Right atrium auricular region (tissue), 2 donors: ENCODE measurements around the gene CTAG1B. TPM values are rescaled to one million over a fixed set of nuclear protein-coding genes. Genes with fewer than 3 reads are reported as not detected.
"Not testable (repeated sequence)": the region's sequence is repeated elsewhere in the genome, so short reads cannot be mapped to it uniquely, and the experiment has no call there.

ENCODE experiments used
- DNase-seq: peaks from one replicate; pipeline ENCODE4 v3.0.0-alpha.2; 2019; ENCODE audit warnings: low spot score
- H3K27ac ChIP-seq, 2 donors: fragments of 200-600 bp; sonication (generic); 1 replicate in 1 of 2; 2 replicates in 1 of 2; pipeline ENCODE4 v1.5.1; 2016 to 2019
- H3K27me3 ChIP-seq, 2 donors: fragments of 200-600 bp; sonication (generic); one replicate each; pipeline versions ENCODE4 v1.5.1 to v1.6.0; 2017 to 2019
- H3K36me3 ChIP-seq: fragments of 200-600 bp; sonication (generic); one replicate; pipeline ENCODE4 v1.5.1; 2016
- H3K4me1 ChIP-seq, 2 donors: fragments of 200-600 bp; sonication (generic); one replicate each; pipeline versions ENCODE4 v1.5.1 to v1.6.0; 2017 to 2019
- H3K4me3 ChIP-seq, 2 donors: fragments of 200-600 bp; sonication (generic); 1 replicate in 1 of 2; 2 replicates in 1 of 2; pipeline ENCODE4 v1.5.1; 2017 to 2019; ENCODE audit warnings: mild to moderate bottlenecking in 1 of 2, moderate library complexity in 1 of 2
- H3K9me3 ChIP-seq, 2 donors: fragments of 200-600 bp; sonication (generic); one replicate each; pipeline ENCODE4 v1.5.1; 2019
- CTCF ChIP-seq, 2 donors: fragments of 200-600 bp; sonication (generic); IDR thresholded peaks; one replicate each; pipeline ENCODE4 v1.5.1; 2019; ENCODE audit warnings: antibody characterized with exemption in 2 of 2
- total RNA-seq, 2 donors: library from RNA; depleted of rRNA; stranded (reverse); fragments of >200 nt; gene quantifications; one replicate each; pipeline ENCODE4 v1.1.0, GENCODE V29; 2016

The CTAG1B gene
- total RNA-seq, 2 donors from 2014 or later, result not detected

- no peak for TF ChIP-seq CTCF (IDR thresholded peaks at IDR 0.05)
- Histone ChIP-seq H3K4me1 (no peaks in the 10 kb centered on the region), H3K27me3 (no peaks in the 10 kb centered on the region), H3K36me3 (no peaks in the 10 kb centered on the region), H3K9me3 (no peaks in the 10 kb centered on the region), H3K27ac (no peak overlapping the region), H3K4me3 (no peak overlapping the region)
- no peak for DNase-seq
These were observed 25.9 kb downstream of the CTAG1B start for GRCh38 chrX:154593201-154593600.

GRCh38 chrX:154592505-154592904 lies 26.6 kb downstream of the CTAG1B start:
- H3K4me1 ChIP-seq, result no peaks in the 10 kb centered on the region
- no peak overlapping the region for H3K4me3 ChIP-seq
- no peaks in the 10 kb centered on the region for H3K9me3 ChIP-seq

GRCh38 chrX:154590415-154590814 lies 28.7 kb downstream of the CTAG1B start:
- not testable (repeated sequence) for H3K27ac ChIP-seq, H3K27me3 ChIP-seq, H3K9me3 ChIP-seq, DNase-seq, H3K4me3 ChIP-seq, H3K36me3 ChIP-seq, H3K4me1 ChIP-seq

More at GRCh38 chrX:154592505-154592904, 26.6 kb downstream of the CTAG1B start:
- H3K27me3 ChIP-seq, result no peaks in the 10 kb centered on the region
- TF ChIP-seq CTCF (IDR thresholded peaks at IDR 0.05), result no peak
- no peak overlapping the region for H3K27ac ChIP-seq
- DNase-seq, result no peak
- H3K36me3 ChIP-seq, result no peaks in the 10 kb centered on the region

- H3K4me3 ChIP-seq, H3K36me3 ChIP-seq, H3K9me3 ChIP-seq, H3K27me3 ChIP-seq, H3K4me1 ChIP-seq, H3K27ac ChIP-seq, DNase-seq: not testable (repeated sequence)
These were observed 34.4 kb downstream of the CTAG1B start, which contains the start of gene CTAG1A for GRCh38 chrX:154584585-154585183. Gene CTAG1A, plus strand, starts transcription at chrX:154585133. Its CDS starts 74 bp downstream, at chrX:154585207.

- not testable (repeated sequence) for H3K4me1 ChIP-seq, H3K27ac ChIP-seq, H3K36me3 ChIP-seq, H3K9me3 ChIP-seq, DNase-seq, H3K27me3 ChIP-seq, H3K4me3 ChIP-seq
These were observed 36.1 kb downstream of the CTAG1B start for GRCh38 chrX:154582994-154583393.

GRCh38 chrX:154575076-154575475 lies 44.0 kb downstream of the CTAG1B start:
- H3K9me3 ChIP-seq, H3K36me3 ChIP-seq, H3K27ac ChIP-seq, H3K4me1 ChIP-seq, DNase-seq, H3K4me3 ChIP-seq, H3K27me3 ChIP-seq: not testable (repeated sequence)

GRCh38 chrX:154573061-154573460 lies 46.0 kb downstream of the CTAG1B start:
- DNase-seq, H3K4me3 ChIP-seq, H3K27ac ChIP-seq, H3K4me1 ChIP-seq, H3K9me3 ChIP-seq, H3K27me3 ChIP-seq, H3K36me3 ChIP-seq: not testable (repeated sequence)

GRCh38 chrX:154570361-154570760 lies 48.7 kb downstream of the CTAG1B start:
- not testable (repeated sequence) for H3K36me3 ChIP-seq, H3K4me3 ChIP-seq, H3K27me3 ChIP-seq, H3K27ac ChIP-seq, H3K9me3 ChIP-seq, H3K4me1 ChIP-seq, DNase-seq

Other genes with a start within 250 kb of the CTAG1B start
- gene FLNA, start 244.6 kb downstream of the CTAG1B start, total RNA-seq, result 100 to 1,000 TPM; 263 to 419 TPM
- 10 to 100 TPM; 41.5 to 47.0 TPM for gene EMD, start 240.0 kb downstream of the CTAG1B start, total RNA-seq
- gene RPL10, start 220.9 kb downstream of the CTAG1B start, total RNA-seq, result 1,000 to 10,000 TPM; 1,667 to 4,587 TPM
- 10 to 100 TPM; 74.4 to 84.0 TPM for gene DNASE1L1, start 210.0 kb downstream of the CTAG1B start, total RNA-seq
- gene TAFAZZIN, start 207.7 kb downstream of the CTAG1B start, total RNA-seq, result 10 to 100 TPM; 24.8 to 28.9 TPM
- gene ATP6AP1, start 190.6 kb downstream of the CTAG1B start, total RNA-seq, result 10 to 100 TPM; 50.3 to 77.7 TPM
- gene GDI1, start 182.1 kb downstream of the CTAG1B start, total RNA-seq, result 100 to 1,000 TPM in 1 of 2 donors, 10 to 100 TPM in 1; 73.8 to 116 TPM
- 10 to 100 TPM; 24.3 to 41.7 TPM for gene FAM50A, start 175.1 kb downstream of the CTAG1B start, total RNA-seq
- gene PLXNA3, start 161.0 kb downstream of the CTAG1B start, total RNA-seq, result 1 to 10 TPM; 5.9 to 7.1 TPM
- gene LAGE3, start 140.0 kb downstream of the CTAG1B start, total RNA-seq, result 10 to 100 TPM; 20.1 to 32.9 TPM
- gene UBL4A, start 132.7 kb downstream of the CTAG1B start, total RNA-seq, result 10 to 100 TPM; 54.6 to 61.0 TPM
- 10 to 100 TPM; 22.2 to 22.9 TPM for gene SLC10A3, start 128.7 kb downstream of the CTAG1B start, total RNA-seq
- 10 to 100 TPM; 47.1 to 61.2 TPM for gene FAM3A, start 103.0 kb downstream of the CTAG1B start, total RNA-seq
- gene G6PD, start 72.4 kb downstream of the CTAG1B start, total RNA-seq, result 10 to 100 TPM; 14.9 to 42.2 TPM
- gene IKBKG, start 71.7 kb downstream of the CTAG1B start, total RNA-seq, result 1 to 10 TPM; 7.2 to 9.0 TPM
- gene CTAG1A, start 34.1 kb downstream of the CTAG1B start, total RNA-seq, result not detected
- not detected for gene CTAG2, start 34.3 kb upstream of the CTAG1B start, total RNA-seq
- gene GAB3, start 131.8 kb upstream of the CTAG1B start, total RNA-seq, result 10 to 100 TPM; 13.5 to 16.9 TPM
- 10 to 100 TPM; 13.5 to 15.2 TPM for gene DKC1, start 143.6 kb upstream of the CTAG1B start, total RNA-seq
- 10 to 100 TPM; 20.1 to 27.5 TPM for gene MPP1, start 186.2 kb upstream of the CTAG1B start, total RNA-seq
- gene SMIM9, start 215.4 kb upstream of the CTAG1B start, total RNA-seq, result not detected